Right ventricle myocardium superior (tissue), 1 donor: ENCODE data around the gene ZNF723. TPM values are rescaled to one million over a fixed set of nuclear protein-coding genes. Genes with fewer than 3 reads are reported as not detected.
"Not testable (repeated sequence)": the region's sequence is repeated elsewhere in the genome, so short reads cannot be mapped to it uniquely, and the experiment has no call there.

Experiments
- ATAC-seq: fragments of 200-7000 bp; cut with Tn5 transposase; one replicate; pipeline ENCODE4 v1.9.1; 2020; ENCODE audit warnings: mild to moderate bottlenecking; ENCODE audit not compliant: poor library complexity
- DNase-seq: peaks from one replicate; pipeline ENCODE4 v3.0.0-alpha.2; 2020
- intact Hi-C: fragments of 100-400 bp; cut with DNase I; formaldehyde crosslinking; loops from one replicate; pipeline ENCODE4 v1.11.2; 2022
- long read RNA-seq: library from polyadenylated mRNA; unstranded; transcript quantifications from one replicate; pipeline ENCODE4 v2.0.0, GENCODE V29; 2021
- total RNA-seq: library from RNA; stranded (reverse); fragmentation: NEBNext Ultra II Directional; extraction: Animal tissue kit (Norgen Biotek cat#: 25700); gene quantifications from one replicate; pipeline ENCODE4 v1.2.1, GENCODE V29; 2021
- donor health status: DM: no; HTN: yes; CAD: no; lungs with severe emphysema.

ZNF723 gene
- total RNA-seq, result not detected
- long read RNA-seq, result 0 reads

DNA sequence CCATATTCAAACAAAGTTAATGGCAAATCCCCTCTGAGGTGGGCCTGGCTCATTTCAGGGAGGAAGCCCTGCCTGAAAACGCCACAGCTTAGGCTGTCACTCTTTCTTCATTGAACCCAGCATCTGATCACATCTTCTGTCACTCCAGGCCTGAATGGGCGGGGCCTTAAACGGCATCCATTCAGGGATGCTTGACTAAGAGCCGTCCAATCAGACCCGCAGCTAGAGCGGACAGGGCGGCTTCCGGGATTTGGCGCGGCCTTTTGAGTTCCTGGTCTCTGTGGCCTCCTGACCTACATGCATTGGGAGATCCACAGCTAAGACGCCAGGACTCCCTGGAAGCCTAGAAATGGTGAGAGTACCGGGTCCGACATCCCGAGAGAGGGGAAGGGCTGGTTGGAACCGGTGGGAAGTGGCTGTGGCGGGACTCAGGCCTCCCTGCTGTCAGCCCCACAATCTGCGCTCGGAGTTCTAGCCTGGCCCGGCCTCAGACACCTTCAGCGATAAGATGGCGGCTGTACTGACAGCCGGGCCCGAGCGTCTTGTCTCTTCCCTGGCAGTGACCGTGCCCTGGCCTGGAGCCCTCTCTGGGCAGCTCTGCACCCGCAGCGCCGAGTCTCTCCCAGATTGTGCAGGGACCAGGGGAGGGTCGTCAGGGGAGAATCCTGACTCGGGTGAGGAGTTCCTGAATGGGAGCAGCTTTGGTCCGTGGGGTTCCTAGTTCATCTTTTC is at the start of gene ZNF723:
Gene ZNF723, plus strand, starts transcription at position 261 of the 732 bp plus-strand sequence. Its CDS starts 89 bp downstream, at position 350.
- no peak for DNase-seq
- no peak for ATAC-seq
- intact Hi-C loops, result no loop called here

DNA sequence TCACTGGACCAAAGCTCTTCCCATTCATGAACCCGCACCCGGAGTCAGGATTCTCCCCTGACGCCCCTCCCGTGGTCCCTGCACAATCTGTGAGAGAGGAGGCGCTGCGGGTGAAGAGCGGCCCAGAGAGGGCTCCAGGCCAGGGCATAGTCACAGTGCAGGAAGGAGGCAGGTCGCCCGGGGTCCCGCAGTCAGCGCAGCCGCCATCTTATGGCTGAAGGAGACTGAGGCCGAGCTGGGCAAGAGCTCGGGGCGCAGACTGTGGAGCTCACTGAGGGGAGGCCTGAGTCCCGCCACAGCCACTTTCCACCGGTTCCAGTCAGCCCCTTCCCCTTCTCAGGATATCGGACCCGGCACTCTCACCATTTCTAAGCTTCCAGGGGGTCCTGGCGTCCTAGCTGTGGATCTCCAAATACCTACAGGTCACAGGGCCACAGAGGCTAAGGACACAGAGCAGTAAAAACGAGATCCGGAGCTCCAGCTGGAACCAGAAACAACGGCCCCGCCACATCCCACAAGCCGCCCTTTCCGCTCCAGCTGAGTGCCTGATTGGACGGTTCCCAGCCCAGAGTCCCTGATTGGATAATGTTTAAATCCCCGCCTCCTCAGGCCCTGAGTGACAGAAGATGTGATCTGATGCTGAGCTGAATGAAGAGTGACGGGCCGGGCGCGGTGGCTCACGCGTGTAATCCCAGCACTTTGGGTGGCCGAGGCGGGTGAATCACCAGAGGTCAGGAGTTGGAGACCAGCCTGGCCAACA is 48.3 kb upstream of the ZNF723 start, which contains the start of gene ZNF99:
Gene ZNF99, minus strand, starts transcription at position 501 of the 760 bp plus-strand sequence. Its CDS starts 135 bp downstream, at position 366.
- intact Hi-C loops, result no loop called here
- peak; percentile 76 for DNase-seq
- ATAC-seq, result peak; percentile 94

DNA sequence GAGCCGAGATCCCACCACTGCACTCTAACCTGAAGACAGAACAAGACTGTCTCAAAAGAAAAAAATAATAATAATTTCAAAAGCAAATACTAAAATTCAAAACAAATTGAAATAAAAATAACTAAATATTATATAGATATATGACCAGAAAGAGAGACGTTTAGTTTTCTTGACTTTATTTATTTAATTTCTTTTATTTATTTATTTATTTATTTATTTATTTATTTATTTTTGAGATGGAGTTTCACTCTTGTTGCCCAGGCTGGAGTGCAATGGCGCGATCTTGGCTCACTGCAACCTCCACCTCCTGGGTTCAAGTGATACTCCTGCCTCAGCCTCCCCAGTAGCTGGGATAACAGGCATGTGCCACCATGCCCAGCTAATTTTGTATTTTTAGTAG is 39.2 kb upstream of the ZNF723 start:
- ATAC-seq, intact Hi-C loops, DNase-seq: not testable (repeated sequence)

DNA sequence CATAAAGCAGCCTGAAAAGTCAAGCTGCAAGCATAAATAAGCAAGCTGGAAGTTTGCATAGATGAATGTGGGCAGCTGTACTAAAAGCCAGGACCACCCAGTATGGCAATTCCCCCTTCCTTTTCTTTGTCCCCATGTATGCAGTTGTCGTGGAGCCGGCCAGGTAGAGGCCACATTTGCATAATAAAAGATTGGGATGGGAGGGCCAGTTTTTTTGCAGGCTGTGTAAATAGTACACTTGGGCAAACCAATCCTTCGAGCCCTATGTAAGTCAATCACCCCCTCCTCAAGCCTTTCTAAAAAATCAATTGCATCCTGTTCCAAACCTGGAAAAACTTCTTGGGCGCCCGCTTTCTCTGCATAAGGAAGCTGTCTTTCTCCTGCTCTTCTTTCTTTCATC is 35.1 kb upstream of the ZNF723 start:
- ATAC-seq (no peak), DNase-seq (no peak)
- intact Hi-C loops, result no loop called here

DNA sequence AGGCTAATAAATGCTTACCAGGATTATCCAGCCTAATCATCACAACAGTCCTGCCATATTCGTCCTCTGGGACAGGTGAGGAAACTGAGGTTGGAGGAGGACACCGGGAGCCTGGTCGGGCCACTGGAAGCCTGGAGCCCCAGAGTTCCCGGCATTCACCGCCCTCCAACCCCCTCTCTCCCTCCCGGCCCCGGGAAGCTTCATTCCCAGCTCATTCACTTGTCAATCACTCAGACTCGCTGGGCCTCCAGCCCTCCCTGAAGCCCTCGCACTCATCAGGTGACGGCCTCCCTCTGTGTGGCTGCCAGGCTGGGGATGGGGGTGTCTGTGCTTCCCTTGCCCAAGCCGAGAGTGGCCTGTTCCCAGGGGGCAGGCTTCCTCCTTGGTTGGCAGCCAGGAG is 25.7 kb upstream of the ZNF723 start:
- intact Hi-C loops, result no loop called here
- DNase-seq (no peak), ATAC-seq (no peak)

DNA sequence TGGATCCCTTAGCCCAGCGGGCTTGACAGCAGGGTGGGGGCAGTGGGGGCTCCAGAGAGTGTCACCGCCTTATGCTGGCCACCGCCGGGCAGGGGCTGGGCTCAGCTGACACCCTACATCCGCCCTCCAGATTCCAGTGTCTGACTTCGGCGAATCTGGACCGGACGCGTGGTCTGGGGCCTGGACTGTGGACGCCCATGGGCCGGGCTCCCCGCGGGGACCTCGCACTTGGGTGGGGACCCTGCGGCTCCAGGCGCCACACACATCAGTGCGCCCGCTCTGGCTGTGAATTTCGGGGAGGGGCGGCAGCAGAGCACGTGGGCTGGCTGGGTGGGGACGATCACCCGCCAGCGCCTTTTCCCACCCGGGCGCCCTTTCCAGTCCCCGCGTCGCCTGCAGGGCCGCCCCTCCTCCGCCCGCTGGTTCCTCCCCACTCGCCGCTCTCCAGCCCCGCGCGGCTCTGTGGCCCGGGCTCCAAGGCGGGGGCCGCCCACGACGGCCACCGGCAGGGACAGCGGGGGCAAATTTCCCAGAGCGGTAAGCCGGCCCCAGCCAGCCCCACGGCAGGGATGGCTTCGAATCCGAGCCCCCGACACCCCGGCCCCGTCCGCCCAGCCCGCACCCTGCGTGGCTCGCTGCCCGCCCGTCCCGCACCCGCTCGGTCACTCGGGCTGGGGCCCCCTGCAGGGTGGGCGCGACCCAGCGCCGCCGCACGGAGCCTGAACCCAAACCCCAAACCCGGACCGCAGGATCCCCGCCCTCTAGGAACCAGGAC is 24.8 kb upstream of the ZNF723 start:
- intact Hi-C loops, result no loop called here
- no peak for DNase-seq
- ATAC-seq, result no peak

DNA sequence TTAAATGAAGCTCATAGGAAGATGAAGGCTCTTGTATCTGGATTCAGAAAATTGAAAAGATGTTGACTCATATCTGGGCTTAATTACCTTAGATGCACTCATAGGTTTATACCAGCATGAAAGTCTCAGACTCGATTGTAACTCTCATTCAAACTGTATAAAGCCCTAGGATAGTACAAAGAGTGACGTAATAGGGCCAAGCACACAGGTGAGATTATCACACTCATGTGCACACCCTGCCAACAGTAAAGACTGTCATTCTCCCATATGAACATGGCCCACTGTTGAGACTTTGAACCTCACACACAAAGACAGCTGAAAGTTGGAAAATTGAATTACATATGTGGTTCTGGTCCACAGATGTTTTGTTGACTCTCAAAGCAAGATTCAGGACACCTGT is 18.0 kb upstream of the ZNF723 start:
- ATAC-seq (no peak), DNase-seq (no peak)
- intact Hi-C loops, result no loop called here

DNA sequence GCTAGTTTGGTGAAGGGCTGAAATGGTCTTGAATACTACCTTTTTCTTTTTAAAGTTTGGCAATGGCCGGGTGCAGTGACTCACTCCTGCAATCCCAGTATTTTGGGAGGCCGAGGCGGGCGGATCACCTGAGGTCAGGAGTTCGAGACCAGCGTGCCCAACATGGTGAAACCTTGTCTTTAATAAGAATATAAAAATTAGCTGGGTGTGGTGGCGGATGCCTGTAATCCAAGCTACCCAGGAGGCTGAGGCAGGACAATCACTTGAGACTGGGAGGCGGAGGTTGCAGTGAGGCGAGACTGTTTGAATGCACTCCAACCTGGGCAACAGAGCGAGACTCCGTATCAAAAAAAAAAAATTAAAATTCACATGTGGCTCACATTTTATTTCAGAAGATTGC is 880 bp upstream of the ZNF723 start:
- no peak for DNase-seq
- intact Hi-C loops, result no loop called here

DNA sequence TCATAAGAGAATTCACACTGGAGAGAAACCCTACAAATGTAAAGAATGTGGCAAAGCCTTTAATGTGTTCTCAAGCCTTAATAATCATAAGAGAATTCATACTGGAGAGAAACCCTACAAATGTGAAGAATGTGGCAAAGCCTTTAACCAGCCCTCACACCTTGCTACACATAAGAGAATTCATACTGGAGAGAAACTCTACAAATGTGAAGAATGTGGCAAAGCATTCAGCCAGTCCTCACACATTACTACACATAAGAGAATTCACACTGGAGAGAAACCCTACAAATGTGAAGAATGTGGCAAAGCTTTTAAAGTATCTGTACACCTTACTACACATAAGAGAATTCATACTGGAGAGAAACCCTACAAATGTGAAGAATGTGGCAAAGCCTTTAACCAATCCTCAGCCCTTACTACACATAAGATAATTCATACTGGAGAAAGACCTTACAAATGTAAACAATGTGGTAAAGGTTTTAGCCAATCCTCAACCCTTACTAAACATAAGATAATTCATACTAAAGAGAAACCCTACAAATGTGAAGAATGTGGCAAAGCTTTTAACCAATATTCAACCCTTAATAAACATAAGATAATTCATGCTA is 25.7 kb downstream of the ZNF723 start:
- ATAC-seq, intact Hi-C loops, DNase-seq: not testable (repeated sequence)

More for the DNA sequence above, 880 bp upstream of the ZNF723 start:
- no peak for ATAC-seq

DNA sequence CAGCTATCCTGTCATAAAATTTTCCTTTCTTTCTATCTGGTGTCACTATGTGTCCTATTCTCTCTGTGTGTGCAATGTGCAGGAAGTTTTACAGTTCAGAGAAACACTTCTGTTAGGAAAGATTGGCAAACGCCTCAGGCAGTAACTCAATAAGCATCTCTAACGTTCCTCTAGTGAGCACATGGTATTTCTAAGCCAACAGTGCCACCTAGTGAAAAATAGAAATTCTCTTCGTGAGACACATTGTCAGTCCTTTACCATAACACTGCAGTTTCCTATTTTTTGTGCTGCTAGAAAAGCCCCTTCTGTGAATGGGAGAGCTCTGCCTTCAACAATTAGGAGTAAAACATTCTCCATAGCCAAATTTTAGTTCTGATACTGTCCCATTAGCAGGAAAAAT is 50.7 kb downstream of the ZNF723 start:
- ATAC-seq (peak; percentile 56), DNase-seq (no peak)
- intact Hi-C loops, result no loop called here

DNA sequence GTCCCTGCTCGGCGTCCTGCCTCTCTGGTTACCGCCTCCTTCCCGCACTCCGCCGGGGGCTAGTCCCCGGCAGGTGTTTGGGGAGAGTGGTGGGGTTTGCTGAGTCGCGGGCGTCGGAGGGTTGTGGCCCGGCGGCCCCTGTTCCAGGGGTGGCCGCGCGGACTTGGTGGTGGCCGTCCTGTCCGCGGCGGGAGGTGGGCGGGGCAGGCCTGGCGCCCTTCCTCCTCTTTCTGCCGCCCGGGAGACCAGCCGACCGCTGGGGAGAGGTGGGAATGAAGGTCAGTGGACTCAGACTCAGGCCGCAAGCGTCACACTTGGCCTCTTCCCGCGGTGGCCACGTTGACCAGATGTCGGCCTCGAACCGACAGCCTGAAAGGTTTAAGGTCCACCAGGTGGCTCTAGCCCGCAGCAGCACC is 61.8 kb downstream of the ZNF723 start:
- intact Hi-C loops, result no loop called here
- DNase-seq, result no peak
- no peak for ATAC-seq

DNA sequence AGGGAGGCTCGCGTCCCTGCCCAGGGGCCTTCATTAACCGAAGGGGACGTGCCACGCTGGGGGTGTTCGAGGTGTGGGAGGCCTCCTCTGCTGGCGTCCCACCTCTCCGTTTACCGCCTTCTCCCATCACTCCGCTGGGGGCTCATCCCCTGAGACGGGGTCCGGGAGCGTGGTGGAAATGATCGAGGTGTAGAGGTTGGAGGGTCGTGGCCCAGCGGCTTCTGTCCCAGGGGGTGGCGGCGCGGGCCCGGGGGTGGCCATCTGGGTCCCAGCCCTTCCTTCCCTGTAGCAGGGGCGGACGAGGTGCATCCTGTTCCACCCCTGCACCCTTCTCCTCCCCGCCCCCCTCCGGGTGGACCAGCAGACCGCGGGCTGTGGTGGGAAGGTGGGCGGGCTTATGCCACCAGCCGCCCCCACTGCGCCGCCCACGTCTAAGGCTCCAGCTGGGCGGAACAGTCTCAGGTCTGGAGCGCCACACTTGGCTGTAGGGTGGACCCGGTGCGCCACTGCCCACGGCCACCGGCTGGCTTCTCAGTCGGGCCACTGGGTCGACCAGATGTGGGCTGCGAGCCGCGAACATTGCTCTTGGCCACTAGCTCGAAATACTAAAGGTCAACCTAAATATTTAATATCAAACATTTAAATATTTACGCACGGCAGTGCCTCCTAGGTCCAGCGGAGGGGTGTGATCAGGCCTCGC is 69.5 kb downstream of the ZNF723 start:
- intact Hi-C loops, result no loop called here
- no peak for DNase-seq
- no peak for ATAC-seq

Other genes starting within 250 kb of the ZNF723 start
- gene ZNF492, start 198.0 kb upstream of the ZNF723 start, total RNA-seq, result 0.11 TPM
- gene ZNF99, start 48.1 kb upstream of the ZNF723 start, total RNA-seq, result 0.05 TPM
- gene ZNF728, start 170.9 kb downstream of the ZNF723 start, total RNA-seq, result 4.1 TPM